Muscle layer of colon (tissue), 2 donors: ENCODE measurements around the gene SIAH1.
"Not testable (repeated sequence)": the region's sequence is repeated elsewhere in the genome, so short reads cannot be mapped to it uniquely, and the experiment has no call there.

Experiments used
- H3K27ac ChIP-seq: one replicate; pipeline ENCODE4 v1.7.0; 2013; ENCODE audit warnings: low read depth, mild to moderate bottlenecking, low read length, moderate library complexity
- H3K27me3 ChIP-seq, 2 donors: one replicate each; pipeline ENCODE4 v1.7.0; 2013; ENCODE audit warnings: low read length in 2 of 2, mild to moderate bottlenecking in 2 of 2; ENCODE audit not compliant: insufficient read depth in 2 of 2, control insufficient read depth in 1 of 2
- H3K36me3 ChIP-seq: one replicate; pipeline ENCODE4 v1.7.0; 2013; ENCODE audit warnings: mild to moderate bottlenecking, low read length; ENCODE audit not compliant: insufficient read depth
- H3K4me1 ChIP-seq: one replicate; pipeline ENCODE4 v1.7.0; 2013; ENCODE audit warnings: mild to moderate bottlenecking, low read length; ENCODE audit not compliant: insufficient read depth
- H3K4me3 ChIP-seq, 2 donors: one replicate each; pipeline ENCODE4 v1.7.0; 2013; ENCODE audit warnings: low read length in 2 of 2, low read depth in 1 of 2, mild to moderate bottlenecking in 1 of 2, moderate library complexity in 1 of 2
- H3K9ac ChIP-seq: one replicate; pipeline ENCODE4 v1.7.0; 2013; ENCODE audit warnings: low read length
- H3K9me3 ChIP-seq: one replicate; pipeline ENCODE4 v1.7.0; 2013; ENCODE audit warnings: mild to moderate bottlenecking, low read length
- donor health status: abdominal sarcoma.
- donor health status: Adenocarcinoma of cecum.

SIAH1 gene

GRCh38 chr16:48373258-48374029 lies 11.8 kb downstream of the SIAH1 start:
- peaks cover 34% of the 10 kb centered on the region for H3K4me1 ChIP-seq

DNA sequence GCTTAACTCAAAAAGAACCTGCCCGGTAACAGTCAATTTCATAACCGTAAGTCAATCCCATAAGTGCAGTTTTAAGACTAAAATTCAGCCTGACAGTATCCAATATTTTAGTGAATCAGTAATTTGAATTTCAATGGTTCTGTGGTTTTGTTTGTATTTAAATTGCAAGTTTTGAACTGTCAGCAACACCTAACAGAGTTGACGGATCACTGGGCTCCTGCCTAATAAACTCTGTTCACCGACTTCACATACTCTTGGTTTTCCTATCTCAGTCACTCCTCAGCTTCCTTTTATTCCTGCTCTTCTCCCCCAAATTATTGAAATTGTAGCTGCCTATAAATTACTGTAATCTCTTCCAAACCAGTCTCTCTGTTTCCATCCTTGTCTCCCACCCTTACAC lies 12.5 kb downstream of the SIAH1 start:
- H3K4me1 ChIP-seq = peaks cover 34% of the 10 kb centered on the region
- H3K9me3 ChIP-seq = no peaks in the 10 kb centered on the region
- H3K27me3 ChIP-seq = no peaks in the 10 kb centered on the region
- no peaks in the 10 kb centered on the region for H3K36me3 ChIP-seq
- H3K27ac ChIP-seq = no peak overlapping the region
- no peak overlapping the region for H3K4me3 ChIP-seq
- no peak overlapping the region for H3K9ac ChIP-seq

More at GRCh38 chr16:48373258-48374029, 11.8 kb downstream of the SIAH1 start:
- no peak overlapping the region for H3K27ac ChIP-seq
- no peaks in the 10 kb centered on the region for H3K36me3 ChIP-seq
- H3K4me3 ChIP-seq = no peak overlapping the region
- no peaks in the 10 kb centered on the region for H3K9me3 ChIP-seq
- no peak overlapping the region for H3K9ac ChIP-seq
- no peaks in the 10 kb centered on the region for H3K27me3 ChIP-seq

- H3K9me3 ChIP-seq = no peaks in the 10 kb centered on the region
- H3K27ac ChIP-seq = no peak overlapping the region
- H3K27me3 ChIP-seq = no peaks in the 10 kb centered on the region
- no peak overlapping the region for H3K4me3 ChIP-seq
- H3K36me3 ChIP-seq = no peaks in the 10 kb centered on the region
- H3K9ac ChIP-seq = no peak overlapping the region
- peaks cover 48% of the 10 kb centered on the region for H3K4me1 ChIP-seq
Measured at GRCh38 chr16:48371393-48371780, 13.8 kb downstream of the SIAH1 start.

GRCh38 chr16:48370668-48371392 lies 14.4 kb downstream of the SIAH1 start:
- H3K9ac ChIP-seq, H3K27me3 ChIP-seq, H3K36me3 ChIP-seq, H3K4me3 ChIP-seq, H3K27ac ChIP-seq, H3K9me3 ChIP-seq: not testable (repeated sequence)
- H3K4me1 ChIP-seq = peaks cover 49% of the 10 kb centered on the region

GRCh38 chr16:48370229-48370628 lies 15.0 kb downstream of the SIAH1 start:
- peaks cover 47% of the 10 kb centered on the region for H3K4me1 ChIP-seq
- H3K9ac ChIP-seq = no peak overlapping the region
- no peak overlapping the region for H3K27ac ChIP-seq
- H3K36me3 ChIP-seq = no peaks in the 10 kb centered on the region
- no peak overlapping the region for H3K4me3 ChIP-seq
- H3K9me3 ChIP-seq = no peaks in the 10 kb centered on the region
- H3K27me3 ChIP-seq = no peaks in the 10 kb centered on the region

DNA sequence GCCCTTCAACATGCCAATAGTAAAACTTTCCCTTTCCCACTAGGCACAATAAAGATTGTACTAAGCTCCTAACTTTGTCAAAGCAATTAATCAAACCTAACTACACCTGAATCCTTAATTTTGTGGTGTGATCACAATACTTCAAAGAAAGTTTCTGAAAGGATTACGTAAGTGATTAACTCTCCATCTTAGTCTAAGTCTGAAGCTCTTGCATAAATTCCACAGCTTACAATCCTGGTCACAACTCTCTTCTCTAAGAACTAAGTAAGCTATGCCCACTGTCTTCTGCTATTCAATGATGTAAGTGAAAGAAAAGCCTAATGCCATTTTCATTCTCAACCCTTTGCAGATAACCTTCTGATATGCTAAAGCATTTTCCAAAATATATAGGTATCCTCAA lies 15.4 kb downstream of the SIAH1 start:
- H3K27ac ChIP-seq = no peak overlapping the region
- H3K27me3 ChIP-seq = no peaks in the 10 kb centered on the region
- no peaks in the 10 kb centered on the region for H3K36me3 ChIP-seq
- H3K9me3 ChIP-seq = no peaks in the 10 kb centered on the region
- H3K4me3 ChIP-seq = no peak overlapping the region
- H3K9ac ChIP-seq = no peak overlapping the region
- peaks cover 49% of the 10 kb centered on the region for H3K4me1 ChIP-seq

DNA sequence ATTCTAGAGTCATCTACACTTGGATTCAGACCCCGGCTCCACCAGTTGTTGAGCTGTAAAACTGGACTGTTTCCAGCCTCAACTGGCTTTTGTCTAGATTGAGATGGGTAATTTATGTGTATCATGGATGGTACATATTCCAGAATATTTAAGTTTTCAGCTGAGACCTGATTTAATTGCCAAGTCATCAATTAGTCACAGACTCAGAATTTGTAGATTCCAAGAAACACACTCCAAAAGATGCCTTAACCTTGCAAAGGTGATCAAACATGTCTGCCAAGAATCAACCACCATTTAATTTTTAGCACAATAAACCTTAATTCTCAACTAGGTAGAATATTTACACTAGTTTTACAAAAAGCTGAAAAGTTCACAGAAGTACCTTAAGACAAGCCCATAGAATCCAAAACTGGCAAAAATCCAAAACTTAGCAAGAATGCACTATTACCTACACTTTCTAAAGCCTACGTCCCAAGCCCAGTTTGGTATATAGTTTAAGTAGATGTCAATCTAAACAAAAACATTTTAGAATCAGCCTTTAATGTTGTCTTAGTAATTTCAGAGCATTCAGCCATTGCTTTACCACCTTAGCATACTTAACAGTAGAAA lies 17.7 kb downstream of the SIAH1 start:
- H3K27ac ChIP-seq = no peak overlapping the region
- H3K4me3 ChIP-seq = no peak overlapping the region
- H3K27me3 ChIP-seq = no peaks in the 10 kb centered on the region
- no peaks in the 10 kb centered on the region for H3K9me3 ChIP-seq
- H3K9ac ChIP-seq = no peak overlapping the region
- peaks cover 41% of the 10 kb centered on the region for H3K4me1 ChIP-seq
- no peaks in the 10 kb centered on the region for H3K36me3 ChIP-seq

GRCh38 chr16:48366165-48367093 lies 18.8 kb downstream of the SIAH1 start:
- Histone ChIP-seq H3K9ac (peak overlapping the region; percentile 83), H3K4me1 (peaks cover 34% of the 10 kb centered on the region)

GRCh38 chr16:48365601-48366164 lies 19.5 kb downstream of the SIAH1 start:
- Histone ChIP-seq H3K27ac (peak overlapping the region; percentile 89), H3K4me1 (peaks cover 34% of the 10 kb centered on the region), H3K36me3 (peaks cover 8% of the 10 kb centered on the region), H3K9ac (peak overlapping the region; percentile 83), H3K4me3 (peak overlapping the region; percentile 25 to 81), H3K27me3 (no peaks in the 10 kb centered on the region), H3K9me3 (no peaks in the 10 kb centered on the region)

More at GRCh38 chr16:48366165-48367093, 18.8 kb downstream of the SIAH1 start:
- Histone ChIP-seq H3K27ac (peak overlapping the region; percentile 89), H3K9me3 (no peaks in the 10 kb centered on the region), H3K36me3 (peaks cover 8% of the 10 kb centered on the region), H3K4me3 (peak overlapping the region; percentile 25 to 81), H3K27me3 (no peaks in the 10 kb centered on the region)

DNA sequence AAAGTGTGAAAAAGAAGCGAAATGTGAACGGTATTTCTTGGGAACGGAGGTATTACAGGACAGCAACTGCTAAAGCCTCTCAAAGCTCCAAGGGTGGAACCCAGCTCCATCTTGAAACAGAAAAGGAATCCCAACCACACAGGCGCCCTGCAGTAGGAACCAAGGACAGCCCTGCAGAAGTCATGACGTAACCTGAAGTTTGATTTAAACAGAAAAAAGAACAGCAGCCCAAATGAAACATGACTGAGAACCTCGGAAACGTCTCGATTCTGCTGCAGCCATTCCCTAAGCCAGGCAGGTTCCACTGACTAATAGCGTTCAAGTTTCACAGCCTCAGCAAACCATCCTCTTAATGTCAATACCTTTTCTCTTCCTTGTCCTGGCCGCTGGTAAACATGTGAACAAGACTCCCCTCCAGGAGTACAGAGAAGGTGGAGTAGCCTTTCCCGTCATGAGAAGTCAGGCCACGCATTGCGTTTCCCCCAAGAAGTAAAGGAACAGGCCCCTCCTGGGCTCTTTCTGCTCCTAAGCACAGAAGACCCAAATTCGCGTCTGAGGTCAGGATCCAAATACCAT lies 20.1 kb downstream of the SIAH1 start:
- H3K4me3 ChIP-seq = peak overlapping the region; percentile 25 to 81
- peaks cover 34% of the 10 kb centered on the region for H3K4me1 ChIP-seq
- peak overlapping the region; percentile 41 for H3K9ac ChIP-seq
- no peaks in the 10 kb centered on the region for H3K9me3 ChIP-seq
- H3K27me3 ChIP-seq = no peaks in the 10 kb centered on the region
- peak overlapping the region; percentile 89 for H3K27ac ChIP-seq
- H3K36me3 ChIP-seq = peaks cover 8% of the 10 kb centered on the region
